Thyroid gland (tissue), 4 donors: ENCODE results near the gene SPRR3.

Experiments used
- POLR2A ChIP-seq, 2 donors: fragments of 450-650 bp; IDR thresholded peaks; one replicate each; pipeline ENCODE4 v1.6.1; 2017; ENCODE audit warnings: antibody characterized with exemption in 2 of 2, mild to moderate bottlenecking in 2 of 2, moderate library complexity in 1 of 2
- TF ChIP-seq, protein P1 (sequence below), 6 experiments: fragments of 200-600 bp in 3 of 6; fragments of 450-650 bp in 3 of 6; sonication (generic) in 3 of 6; IDR thresholded peaks; one replicate each; pipeline ENCODE4 v1.5.1; 2016 to 2019; ENCODE audit warnings: antibody characterized with exemption in 6 of 6, mild to moderate bottlenecking in 2 of 6, inconsistent platforms in 1 of 6, moderate library complexity in 1 of 6

DNA sequence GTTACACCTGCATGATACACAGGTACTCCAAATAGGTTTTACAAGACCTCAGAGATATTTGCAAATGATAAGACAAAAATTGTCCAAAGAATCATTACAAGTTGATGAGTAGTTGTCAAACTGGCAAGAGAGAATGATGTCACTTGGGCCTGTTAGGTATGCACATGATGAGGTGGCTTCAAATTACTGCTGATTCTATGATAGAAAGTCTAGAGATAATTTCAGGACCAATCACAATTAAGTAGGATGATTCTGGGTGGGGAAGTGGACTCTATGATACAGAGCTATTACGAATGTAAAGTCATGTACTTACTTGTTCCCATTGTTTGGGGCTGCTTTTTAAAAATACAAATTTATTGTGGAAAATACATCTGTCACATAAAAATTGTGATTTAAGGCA lies 24.2 kb downstream of the SPRR3 start:
- TF ChIP-seq, protein P1, sequence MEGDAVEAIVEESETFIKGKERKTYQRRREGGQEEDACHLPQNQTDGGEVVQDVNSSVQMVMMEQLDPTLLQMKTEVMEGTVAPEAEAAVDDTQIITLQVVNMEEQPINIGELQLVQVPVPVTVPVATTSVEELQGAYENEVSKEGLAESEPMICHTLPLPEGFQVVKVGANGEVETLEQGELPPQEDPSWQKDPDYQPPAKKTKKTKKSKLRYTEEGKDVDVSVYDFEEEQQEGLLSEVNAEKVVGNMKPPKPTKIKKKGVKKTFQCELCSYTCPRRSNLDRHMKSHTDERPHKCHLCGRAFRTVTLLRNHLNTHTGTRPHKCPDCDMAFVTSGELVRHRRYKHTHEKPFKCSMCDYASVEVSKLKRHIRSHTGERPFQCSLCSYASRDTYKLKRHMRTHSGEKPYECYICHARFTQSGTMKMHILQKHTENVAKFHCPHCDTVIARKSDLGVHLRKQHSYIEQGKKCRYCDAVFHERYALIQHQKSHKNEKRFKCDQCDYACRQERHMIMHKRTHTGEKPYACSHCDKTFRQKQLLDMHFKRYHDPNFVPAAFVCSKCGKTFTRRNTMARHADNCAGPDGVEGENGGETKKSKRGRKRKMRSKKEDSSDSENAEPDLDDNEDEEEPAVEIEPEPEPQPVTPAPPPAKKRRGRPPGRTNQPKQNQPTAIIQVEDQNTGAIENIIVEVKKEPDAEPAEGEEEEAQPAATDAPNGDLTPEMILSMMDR (IDR thresholded peaks at IDR 0.05) = no peak
- TF ChIP-seq POLR2A (IDR thresholded peaks at IDR 0.05) = no peak
